ENCODE data around the gene PHF11. TPM values are rescaled to one million over a fixed set of nuclear protein-coding genes. Genes with fewer than 3 reads are reported as not detected.
A peak's percentile ranks its signal among the peaks of the same experiment; 100 is the strongest.

The PHF11 gene
- total RNA-seq, 3 donors from 2014 or later = 30.2 to 39.9 (median 35.8) TPM

GRCh38 chr13:49452725-49453457 is 42.9 kb upstream of the PHF11 start:
- TF ChIP-seq, protein P1, sequence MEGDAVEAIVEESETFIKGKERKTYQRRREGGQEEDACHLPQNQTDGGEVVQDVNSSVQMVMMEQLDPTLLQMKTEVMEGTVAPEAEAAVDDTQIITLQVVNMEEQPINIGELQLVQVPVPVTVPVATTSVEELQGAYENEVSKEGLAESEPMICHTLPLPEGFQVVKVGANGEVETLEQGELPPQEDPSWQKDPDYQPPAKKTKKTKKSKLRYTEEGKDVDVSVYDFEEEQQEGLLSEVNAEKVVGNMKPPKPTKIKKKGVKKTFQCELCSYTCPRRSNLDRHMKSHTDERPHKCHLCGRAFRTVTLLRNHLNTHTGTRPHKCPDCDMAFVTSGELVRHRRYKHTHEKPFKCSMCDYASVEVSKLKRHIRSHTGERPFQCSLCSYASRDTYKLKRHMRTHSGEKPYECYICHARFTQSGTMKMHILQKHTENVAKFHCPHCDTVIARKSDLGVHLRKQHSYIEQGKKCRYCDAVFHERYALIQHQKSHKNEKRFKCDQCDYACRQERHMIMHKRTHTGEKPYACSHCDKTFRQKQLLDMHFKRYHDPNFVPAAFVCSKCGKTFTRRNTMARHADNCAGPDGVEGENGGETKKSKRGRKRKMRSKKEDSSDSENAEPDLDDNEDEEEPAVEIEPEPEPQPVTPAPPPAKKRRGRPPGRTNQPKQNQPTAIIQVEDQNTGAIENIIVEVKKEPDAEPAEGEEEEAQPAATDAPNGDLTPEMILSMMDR (IDR thresholded peaks at IDR 0.05) = no peak
- intact Hi-C loops (cut with DNase I, micrococcal nuclease) = no loop called here
- ATAC-seq (no peak), DNase-seq (no peak)
- Histone ChIP-seq H3K4me3 (no peak overlapping the region), H3K4me1 (ENCODE audit: low read depth) (peaks cover 2% of the 10 kb centered on the region), H3K36me3 (ENCODE audit: low read depth) (no peaks in the 10 kb centered on the region), H3K9me3 (no peaks in the 10 kb centered on the region)

- Histone ChIP-seq H3K9me3 (no peaks in the 10 kb centered on the region), H3K36me3 (ENCODE audit: low read depth) (no peaks in the 10 kb centered on the region), H3K4me3 (no peak overlapping the region), H3K4me1 (ENCODE audit: low read depth) (no peaks in the 10 kb centered on the region)
- ATAC-seq = peak; percentile 27
- TF ChIP-seq, protein P1 (IDR thresholded peaks at IDR 0.05) = no peak
- DNase-seq = no peak
- intact Hi-C loops (cut with DNase I, micrococcal nuclease) = no loop called here
Measured at GRCh38 chr13:49453465-49453864, 42.3 kb upstream of the PHF11 start.

GRCh38 chr13:49454388-49455006 is 41.3 kb upstream of the PHF11 start:
- Histone ChIP-seq H3K4me1 (ENCODE audit: low read depth) (no peaks in the 10 kb centered on the region), H3K4me3 (no peak overlapping the region), H3K9me3 (no peaks in the 10 kb centered on the region), H3K36me3 (ENCODE audit: low read depth) (no peaks in the 10 kb centered on the region)
- ATAC-seq (peak; percentile 45), DNase-seq (no peak)
- intact Hi-C loops (cut with DNase I, micrococcal nuclease) = no loop called here
- TF ChIP-seq, protein P1 (IDR thresholded peaks at IDR 0.05) = no peak

DNA sequence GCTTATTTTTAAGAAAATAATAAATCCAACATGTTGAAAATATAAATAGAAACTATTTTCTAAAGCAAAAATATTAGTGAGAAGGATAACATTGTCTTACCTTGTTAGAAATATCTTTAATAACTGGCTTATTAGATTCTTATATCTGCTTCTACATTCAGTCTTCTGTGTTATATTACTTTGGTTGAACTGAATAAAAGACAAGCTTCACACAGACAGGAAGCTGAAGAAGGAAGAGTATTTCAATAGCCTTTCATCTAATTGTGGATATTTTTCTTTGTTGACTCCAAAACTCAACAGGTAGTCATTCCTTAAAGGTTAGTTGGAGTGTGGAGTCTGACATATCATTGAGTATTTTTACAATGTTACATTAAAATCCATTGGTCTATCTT is 40.8 kb upstream of the PHF11 start:
- no peak for DNase-seq
- TF ChIP-seq, protein P1 (IDR thresholded peaks at IDR 0.05) = no peak
- no peak for ATAC-seq
- intact Hi-C loops (cut with DNase I, micrococcal nuclease) = no loop called here
- Histone ChIP-seq H3K4me1 (ENCODE audit: low read depth) (no peaks in the 10 kb centered on the region), H3K9me3 (no peaks in the 10 kb centered on the region), H3K36me3 (ENCODE audit: low read depth) (no peaks in the 10 kb centered on the region), H3K4me3 (no peak overlapping the region)

DNA sequence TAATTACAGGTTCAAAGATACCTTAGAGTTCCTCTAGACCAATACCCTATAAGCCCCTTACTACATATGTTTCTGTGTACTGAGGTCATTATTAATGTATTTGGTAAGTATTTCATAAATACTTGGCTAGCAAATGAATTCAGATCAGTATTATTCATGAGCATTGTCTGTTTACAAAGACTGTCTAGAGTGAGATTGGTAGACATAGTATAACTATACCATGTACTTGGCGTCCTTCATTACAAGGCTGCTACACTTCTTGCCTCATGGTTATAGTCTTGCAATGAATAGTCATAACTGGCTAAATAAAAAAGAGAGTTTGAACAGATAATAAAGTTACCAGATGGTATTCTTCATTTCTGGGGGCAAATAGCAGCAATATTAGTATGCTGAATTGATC is 39.6 kb upstream of the PHF11 start:
- TF ChIP-seq, protein P1 (IDR thresholded peaks at IDR 0.05) = no peak
- DNase-seq (no peak), ATAC-seq (no peak)
- Histone ChIP-seq H3K9me3 (no peaks in the 10 kb centered on the region), H3K36me3 (ENCODE audit: low read depth) (no peaks in the 10 kb centered on the region), H3K4me1 (ENCODE audit: low read depth) (no peaks in the 10 kb centered on the region), H3K4me3 (no peak overlapping the region)
- intact Hi-C loops (cut with DNase I, micrococcal nuclease) = no loop called here

Data from mucosa of descending colon (tissue), 3 donors.